ENCODE data around the gene FAM181A.
A peak's percentile ranks its signal among the peaks of the same experiment; 100 is the strongest.

The FAM181A gene

GRCh38 chr14:93962701-93963601, 35.8 kb downstream of the FAM181A start:
- FAIRE-seq, result peak; percentile 57

GRCh38 chr14:93963692-93964091, 36.5 kb downstream of the FAM181A start:
- TF ChIP-seq POLR2A (IDR thresholded peaks at IDR 0.05; ENCODE audit: low read depth, low read length), result no peak
- no peak for FAIRE-seq
- no peak for DNase-seq (ENCODE audit: insufficient read length, low spot score)

More at GRCh38 chr14:93962701-93963601, 35.8 kb downstream of the FAM181A start:
- DNase-seq (ENCODE audit: insufficient read length, low spot score), result no peak
- no peak for TF ChIP-seq POLR2A (IDR thresholded peaks at IDR 0.05; ENCODE audit: low read depth, low read length)

GRCh38 chr14:93964281-93964680, 37.1 kb downstream of the FAM181A start:
- TF ChIP-seq POLR2A (IDR thresholded peaks at IDR 0.05; ENCODE audit: low read depth, low read length), result no peak
- no peak for FAIRE-seq

GRCh38 chr14:93964820-93965286, 37.7 kb downstream of the FAM181A start:
- no peak for DNase-seq (ENCODE audit: insufficient read length, low spot score)
- no peak for TF ChIP-seq POLR2A (IDR thresholded peaks at IDR 0.05; ENCODE audit: low read depth, low read length)
- no peak for FAIRE-seq

More at GRCh38 chr14:93964281-93964680, 37.1 kb downstream of the FAM181A start:
- no peak for DNase-seq (ENCODE audit: insufficient read length, low spot score)

- peak; percentile 93 for FAIRE-seq
- no peak for TF ChIP-seq POLR2A (IDR thresholded peaks at IDR 0.05; ENCODE audit: low read depth, low read length)
- no peak for DNase-seq (ENCODE audit: insufficient read length, low spot score)
Observed at GRCh38 chr14:93965287-93965821, 38.2 kb downstream of the FAM181A start.

GRCh38 chr14:93965946-93966474, 38.9 kb downstream of the FAM181A start:
- no peak for TF ChIP-seq POLR2A (IDR thresholded peaks at IDR 0.05; ENCODE audit: low read depth, low read length)
- no peak for FAIRE-seq
- no peak for DNase-seq (ENCODE audit: insufficient read length, low spot score)

GRCh38 chr14:93967637-93968250, 40.6 kb downstream of the FAM181A start:
- DNase-seq (ENCODE audit: insufficient read length, low spot score), result no peak
- FAIRE-seq, result no peak
- no peak for TF ChIP-seq POLR2A (IDR thresholded peaks at IDR 0.05; ENCODE audit: low read depth, low read length)

GRCh38 chr14:93969082-93969828, 42.1 kb downstream of the FAM181A start:
- DNase-seq (ENCODE audit: insufficient read length, low spot score) (no peak), FAIRE-seq (no peak)
- TF ChIP-seq POLR2A (IDR thresholded peaks at IDR 0.05; ENCODE audit: low read depth, low read length), result no peak

GRCh38 chr14:93970585-93970964, 43.4 kb downstream of the FAM181A start:
- TF ChIP-seq POLR2A (IDR thresholded peaks at IDR 0.05; ENCODE audit: low read depth, low read length), result no peak
- DNase-seq (ENCODE audit: insufficient read length, low spot score), result no peak
- FAIRE-seq, result peak; percentile 41

GRCh38 chr14:93970965-93971634, 44.0 kb downstream of the FAM181A start:
- no peak for DNase-seq (ENCODE audit: insufficient read length, low spot score)
- FAIRE-seq, result no peak
- TF ChIP-seq POLR2A (IDR thresholded peaks at IDR 0.05; ENCODE audit: low read depth, low read length), result no peak

- no peak for TF ChIP-seq POLR2A (IDR thresholded peaks at IDR 0.05; ENCODE audit: low read depth, low read length)
- DNase-seq (ENCODE audit: insufficient read length, low spot score) (no peak), FAIRE-seq (no peak)
Observed at GRCh38 chr14:93971635-93972027, 44.5 kb downstream of the FAM181A start.

- no peak for TF ChIP-seq POLR2A (IDR thresholded peaks at IDR 0.05; ENCODE audit: low read depth, low read length)
- FAIRE-seq, result no peak
- DNase-seq (ENCODE audit: insufficient read length, low spot score), result no peak
Observed at GRCh38 chr14:93972618-93973205, 45.6 kb downstream of the FAM181A start.

- no peak for TF ChIP-seq POLR2A (IDR thresholded peaks at IDR 0.05; ENCODE audit: low read depth, low read length)
- no peak for FAIRE-seq
- DNase-seq (ENCODE audit: insufficient read length, low spot score), result no peak
Observed at GRCh38 chr14:93973607-93974006, 46.5 kb downstream of the FAM181A start.

Measured in H54 (cell line).